ENCODE measurements around the gene C3orf62. TPM values are rescaled to one million over a fixed set of nuclear protein-coding genes. Genes with fewer than 3 reads are reported as not detected.
A peak's percentile ranks its signal among the peaks of the same experiment; 100 is the strongest.
"Not testable (repeated sequence)": the region's sequence is repeated elsewhere in the genome, so short reads cannot be mapped to it uniquely, and the experiment has no call there.

Gene C3orf62
- total RNA-seq, 1 experiment from 2014 or later, result 5.9 TPM

DNA sequence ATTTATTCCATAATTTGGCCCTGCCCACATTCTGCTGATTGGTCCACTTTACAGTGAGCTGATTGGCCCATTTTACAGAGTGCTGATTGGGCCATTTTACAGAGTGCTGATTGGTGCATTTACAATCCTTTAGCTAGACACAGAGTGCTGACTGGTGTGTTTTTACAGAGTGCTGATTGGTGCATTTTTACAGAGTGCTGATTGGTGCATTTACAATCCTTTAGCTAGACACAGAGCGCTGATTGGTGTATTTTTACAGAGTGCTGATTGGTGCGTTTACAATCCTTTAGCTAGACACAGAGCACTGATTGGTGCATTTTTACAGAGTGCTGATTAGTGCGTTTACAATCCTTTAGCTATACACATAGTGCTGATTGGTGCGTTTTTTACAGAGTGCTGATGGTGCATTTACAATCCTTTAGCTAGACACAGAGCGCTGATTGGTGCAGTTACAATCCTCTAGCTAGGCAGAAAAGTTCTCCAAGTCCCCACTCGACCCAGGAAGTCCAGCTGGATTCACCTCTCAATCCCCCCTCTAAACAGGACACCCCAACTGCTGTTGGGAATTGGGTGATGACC, 56.0 kb downstream of the C3orf62 start:
- RAD21 ChIA-PET (ENCODE audit: low non-redundant PET in 1 of 2, low total read pairs in 2 of 2, uncharacterized antibody in 2 of 2, unreplicated experiment in 2 of 2); DNase-seq (ENCODE audit: low read depth, low spot score); H3K36me3 ChIP-seq (ENCODE audit: control insufficient read depth in 1 of 2, insufficient read depth in 2 of 2, low read length in 2 of 2); BruUV-seq (replicated peaks); H3K27ac ChIP-seq (ENCODE audit: low read depth, low read length); H3K4me3 ChIP-seq (replicated peaks in 1 of 2; ENCODE audit: low read depth in 1 of 2, low read length in 2 of 2); intact Hi-C loops (cut with micrococcal nuclease); H3K27me3 ChIP-seq (ENCODE audit: insufficient read depth, low read length); H4K20me1 ChIP-seq (ENCODE audit: insufficient read depth); POLR2A ChIA-PET; H3K4me2 ChIP-seq (ENCODE audit: low read length); H3K79me2 ChIP-seq (ENCODE audit: insufficient read depth, low read length); ATAC-seq; H3K9ac ChIP-seq (ENCODE audit: low read length); H3K9me2 ChIP-seq (ENCODE audit: insufficient read depth); H2AFZ ChIP-seq (ENCODE audit: low read depth, low read length, poor library complexity, severe bottlenecking): not testable (repeated sequence)
- CTCF ChIA-PET, result interaction anchor here (1.7 kb wide), 1 partner anchor 50 kb away, joined by 3 read pairs; no protein-coding TSS in a partner anchor
- Histone ChIP-seq H3K4me1 (ENCODE audit: control insufficient read depth in 1 of 2, insufficient read depth in 2 of 2, low read length in 2 of 2) (peaks cover 14 to 17% of the 10 kb centered on the region in 2 experiments; a peak in 3 of 4 replicates), H3K9me3 (ENCODE audit: control insufficient read depth in 1 of 2, insufficient read depth in 1 of 2, low read depth in 1 of 2, low read length in 2 of 2) (peaks cover under 1 to 12% of the 10 kb centered on the region in 2 experiments; a peak in 1 of 4 replicates)
- TF ChIP-seq SP1 (IDR thresholded peaks at IDR 0.05; ENCODE audit: low read depth), result 0 out of 2 replicates have a peak, but pooled peaks have one; percentile 10

- ATAC-seq (no peak), DNase-seq (ENCODE audit: low read depth, low spot score) (no peak)
- intact Hi-C loops (cut with micrococcal nuclease), result no loop called here
- Histone ChIP-seq H3K9me3 (ENCODE audit: control insufficient read depth in 1 of 2, insufficient read depth in 1 of 2, low read depth in 1 of 2, low read length in 2 of 2) (peaks cover 5 to 13% of the 10 kb centered on the region in 2 experiments; a peak in 1 of 4 replicates), H3K9me2 (ENCODE audit: insufficient read depth) (no peaks in the 10 kb centered on the region), H4K20me1 (ENCODE audit: insufficient read depth) (no peaks in the 10 kb centered on the region), H3K4me3 (replicated peaks in 1 of 2; ENCODE audit: low read depth in 1 of 2, low read length in 2 of 2) (no peak overlapping the region), H3K4me2 (ENCODE audit: low read length) (peak overlapping the region; percentile 55), H3K4me1 (ENCODE audit: control insufficient read depth in 1 of 2, insufficient read depth in 2 of 2, low read length in 2 of 2) (peaks cover 14 to 17% of the 10 kb centered on the region in 2 experiments; a peak in 3 of 4 replicates), H2AFZ (ENCODE audit: low read depth, low read length, poor library complexity, severe bottlenecking) (peak overlapping the region; percentile 80), H3K9ac (ENCODE audit: low read length) (peak overlapping the region; percentile 35), H3K27ac (ENCODE audit: low read depth, low read length) (peak overlapping the region; percentile 73), H3K36me3 (ENCODE audit: control insufficient read depth in 1 of 2, insufficient read depth in 2 of 2, low read length in 2 of 2) (no peaks in the 10 kb centered on the region), H3K79me2 (ENCODE audit: insufficient read depth, low read length) (no peaks in the 10 kb centered on the region), H3K27me3 (ENCODE audit: insufficient read depth, low read length) (no peaks in the 10 kb centered on the region)
- no TSS peak for BruUV-seq (replicated peaks)
- POLR2A ChIA-PET, result no interaction called here
- RAD21 ChIA-PET (ENCODE audit: low non-redundant PET in 1 of 2, low total read pairs in 2 of 2, uncharacterized antibody in 2 of 2, unreplicated experiment in 2 of 2), result no interaction called here
- TF ChIP-seq EZH2phosphoT487 (IDR thresholded peaks at IDR 0.05; ENCODE audit: borderline replicate concordance), result no peak
- TF ChIP-seq ELF1 (IDR thresholded peaks at IDR 0.05; ENCODE audit: borderline replicate concordance, low read depth), result no peak
- TF ChIP-seq ZNF274 (IDR thresholded peaks at IDR 0.05; ENCODE audit: low read depth, low read length), result no peak
- no peak for TF ChIP-seq SP1 (IDR thresholded peaks at IDR 0.05; ENCODE audit: low read depth)
- no peak for TF ChIP-seq EZH2 (IDR thresholded peaks at IDR 0.05)
- no peak for TF ChIP-seq CBX3 (IDR thresholded peaks at IDR 0.05; ENCODE audit: low read depth)
- no peak for TF ChIP-seq POLR2A (IDR thresholded peaks at IDR 0.05; ENCODE audit: borderline replicate concordance, extremely low read depth, insufficient read depth, insufficient read length)
- TF ChIP-seq CEBPB (IDR thresholded peaks at IDR 0.05; ENCODE audit: low read depth), result no peak
- TF ChIP-seq ATF3 (IDR thresholded peaks at IDR 0.05), result no peak
- CTCF ChIA-PET, result no interaction called here
Measured at GRCh38 chr3:49219132-49219531, 57.9 kb downstream of the C3orf62 start.

Small RNA genes lying within 50 kb of the gene (microRNA-seq; reads per million reads assigned to microRNA genes)
- gene MIR4271 (ENCODE audit: borderline number of aligned reads), result not detected

Other genes starting within 250 kb of the C3orf62 start
- gene IMPDH2, start 247.8 kb downstream of the C3orf62 start, total RNA-seq (2021; ENCODE audit: unreplicated experiment), result 599 TPM
- 105 TPM for gene QRICH1, start 183.2 kb downstream of the C3orf62 start, total RNA-seq (2021; ENCODE audit: unreplicated experiment)
- 346 TPM for gene QARS1, start 172.5 kb downstream of the C3orf62 start, total RNA-seq (2021; ENCODE audit: unreplicated experiment)
- 92.8 TPM for gene USP19, start 156.4 kb downstream of the C3orf62 start, total RNA-seq (2021; ENCODE audit: unreplicated experiment)
- 213 TPM for gene LAMB2, start 144.2 kb downstream of the C3orf62 start, total RNA-seq (2021; ENCODE audit: unreplicated experiment)
- gene CCDC71, start 110.9 kb downstream of the C3orf62 start, total RNA-seq (2021; ENCODE audit: unreplicated experiment), result 32.8 TPM
- 10.4 TPM for gene KLHDC8B, start 105.6 kb downstream of the C3orf62 start, total RNA-seq (2021; ENCODE audit: unreplicated experiment)
- 31.7 TPM for gene USP4, start 62.8 kb upstream of the C3orf62 start, total RNA-seq (2021; ENCODE audit: unreplicated experiment)
- gene GPX1, start 81.1 kb upstream of the C3orf62 start, total RNA-seq (2021; ENCODE audit: unreplicated experiment), result 330 TPM
- gene RHOA, start 134.7 kb upstream of the C3orf62 start, total RNA-seq (2021; ENCODE audit: unreplicated experiment), result 497 TPM
- 11.9 TPM for gene TCTA, start 135.2 kb upstream of the C3orf62 start, total RNA-seq (2021; ENCODE audit: unreplicated experiment)
- gene AMT, start 145.2 kb upstream of the C3orf62 start, total RNA-seq (2021; ENCODE audit: unreplicated experiment), result 4.8 TPM
- 11.3 TPM for gene NICN1, start 152.1 kb upstream of the C3orf62 start, total RNA-seq (2021; ENCODE audit: unreplicated experiment)
- 99.9 TPM for gene DAG1, start 193.0 kb upstream of the C3orf62 start, total RNA-seq (2021; ENCODE audit: unreplicated experiment)